Left ventricle myocardium inferior (tissue), 1 donor: Measurements from ENCODE around the gene JAM3. TPM values are rescaled to one million over a fixed set of nuclear protein-coding genes. Genes with fewer than 3 reads are reported as not detected.

Experiments used
- DNase-seq: peaks from one replicate; pipeline ENCODE4 v3.0.0-alpha.2; 2020
- H3K27ac ChIP-seq: fragments of 200-600 bp; replicated peaks from 2 replicates; pipeline ENCODE4 v1.8.0; 2021
- H3K27me3 ChIP-seq: fragments of 200-600 bp; 2 replicates; pipeline ENCODE4 v1.8.0; 2021; ENCODE audit warnings: low read depth
- H3K36me3 ChIP-seq: fragments of 200-600 bp; 2 replicates; pipeline ENCODE4 v1.8.0; 2021
- H3K4me1 ChIP-seq: fragments of 200-600 bp; 2 replicates; pipeline ENCODE4 v1.8.0; 2021
- H3K4me3 ChIP-seq: fragments of 200-600 bp; 2 replicates; pipeline ENCODE4 v1.8.0; 2021; ENCODE audit warnings: mild to moderate bottlenecking, moderate library complexity
- H3K9me3 ChIP-seq: fragments of 200-600 bp; replicated peaks from 2 replicates; pipeline ENCODE4 v1.8.0; 2021
- intact Hi-C: fragments of 100-400 bp; cut with micrococcal nuclease; formaldehyde crosslinking; loops from one replicate; pipeline ENCODE4 v1.11.0; 2022
- total RNA-seq: library from RNA; stranded (reverse); fragmentation: NEBNext Ultra II Directional; extraction: Animal tissue kit (Norgen Biotek cat#: 25700); gene quantifications from one replicate; pipeline ENCODE4 v1.2.1, GENCODE V29; 2021
- TF ChIP-seq, protein P1 (sequence below): fragments of 200-600 bp; IDR thresholded peaks from 2 replicates; pipeline ENCODE4 v1.8.0; 2021; ENCODE audit warnings: antibody characterized with exemption, mild to moderate bottlenecking, borderline replicate concordance
- donor health status: DM: no; HTN: yes; CAD: no; lungs with severe emphysema.

The JAM3 gene
- total RNA-seq, 1 donor from 2014 or later: 36.2 TPM

DNA sequence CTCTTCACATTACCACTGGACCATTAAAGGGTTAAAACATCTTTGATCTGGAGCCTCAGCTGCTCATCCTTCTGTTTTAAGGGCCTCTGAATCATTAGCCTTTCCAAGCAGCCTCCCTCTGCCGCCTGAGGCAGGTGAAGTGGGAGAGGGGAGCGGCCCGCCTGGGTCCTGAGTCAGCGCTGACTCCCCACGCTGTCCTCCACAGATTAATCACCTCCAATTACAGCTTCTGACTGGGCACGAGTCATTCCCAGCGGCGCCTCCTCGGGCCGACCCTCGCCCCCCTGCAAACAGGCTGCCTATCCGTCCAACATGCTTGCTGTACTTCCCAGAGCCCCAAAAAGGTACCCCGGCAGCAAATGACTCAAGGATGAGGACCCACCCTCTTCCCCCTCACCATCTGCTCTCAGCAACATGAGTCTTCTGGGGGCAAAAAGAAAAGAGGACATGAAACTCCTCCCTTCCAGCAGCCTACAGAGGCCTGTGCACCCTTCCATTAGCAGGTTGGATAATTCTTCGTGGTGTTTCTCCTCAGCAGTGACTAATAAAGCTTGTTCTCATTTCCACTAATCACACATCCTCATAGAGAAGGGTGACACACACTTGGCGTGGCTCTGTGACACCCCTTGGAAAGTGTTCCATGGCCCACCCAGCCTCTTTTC, 44.3 kb upstream of the JAM3 start:
- Histone ChIP-seq H3K4me3 (no peak overlapping the region), H3K27me3 (no peaks in the 10 kb centered on the region), H3K4me1 (peaks cover 20% of the 10 kb centered on the region), H3K36me3 (no peaks in the 10 kb centered on the region), H3K9me3 (no peaks in the 10 kb centered on the region), H3K27ac (no peak overlapping the region)
- TF ChIP-seq, protein P1, sequence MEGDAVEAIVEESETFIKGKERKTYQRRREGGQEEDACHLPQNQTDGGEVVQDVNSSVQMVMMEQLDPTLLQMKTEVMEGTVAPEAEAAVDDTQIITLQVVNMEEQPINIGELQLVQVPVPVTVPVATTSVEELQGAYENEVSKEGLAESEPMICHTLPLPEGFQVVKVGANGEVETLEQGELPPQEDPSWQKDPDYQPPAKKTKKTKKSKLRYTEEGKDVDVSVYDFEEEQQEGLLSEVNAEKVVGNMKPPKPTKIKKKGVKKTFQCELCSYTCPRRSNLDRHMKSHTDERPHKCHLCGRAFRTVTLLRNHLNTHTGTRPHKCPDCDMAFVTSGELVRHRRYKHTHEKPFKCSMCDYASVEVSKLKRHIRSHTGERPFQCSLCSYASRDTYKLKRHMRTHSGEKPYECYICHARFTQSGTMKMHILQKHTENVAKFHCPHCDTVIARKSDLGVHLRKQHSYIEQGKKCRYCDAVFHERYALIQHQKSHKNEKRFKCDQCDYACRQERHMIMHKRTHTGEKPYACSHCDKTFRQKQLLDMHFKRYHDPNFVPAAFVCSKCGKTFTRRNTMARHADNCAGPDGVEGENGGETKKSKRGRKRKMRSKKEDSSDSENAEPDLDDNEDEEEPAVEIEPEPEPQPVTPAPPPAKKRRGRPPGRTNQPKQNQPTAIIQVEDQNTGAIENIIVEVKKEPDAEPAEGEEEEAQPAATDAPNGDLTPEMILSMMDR: no peak
- intact Hi-C loops: loop anchor here (10.0 kb wide), 1 partner anchor 70 kb away; the partner anchor contains the start of gene IGSF9B
- DNase-seq: no peak

- peak; percentile 84 for DNase-seq
- H3K27ac ChIP-seq: peak overlapping the region; percentile 71
- H3K4me1 ChIP-seq: peaks cover 20% of the 10 kb centered on the region
- intact Hi-C loops: loop anchor here (10.0 kb wide), 1 partner anchor 70 kb away; the partner anchor contains the start of gene IGSF9B
- no peaks in the 10 kb centered on the region for H3K27me3 ChIP-seq
- no peaks in the 10 kb centered on the region for H3K36me3 ChIP-seq
- H3K9me3 ChIP-seq: no peaks in the 10 kb centered on the region
- no peak overlapping the region for H3K4me3 ChIP-seq
- TF ChIP-seq, protein P1: no peak
Measured at GRCh38 chr11:134025082-134025429, 43.8 kb upstream of the JAM3 start.

- TF ChIP-seq, protein P1: no peak
- Histone ChIP-seq H3K4me1 (peaks cover 20% of the 10 kb centered on the region), H3K4me3 (no peak overlapping the region), H3K27ac (no peak overlapping the region), H3K36me3 (no peaks in the 10 kb centered on the region), H3K27me3 (no peaks in the 10 kb centered on the region), H3K9me3 (no peaks in the 10 kb centered on the region)
- intact Hi-C loops: loop anchor here (10.0 kb wide), 1 partner anchor 72 kb away; the partner anchor contains the start of gene IGSF9B
- no peak for DNase-seq
Measured at GRCh38 chr11:134026655-134027343, 42.1 kb upstream of the JAM3 start.

DNA sequence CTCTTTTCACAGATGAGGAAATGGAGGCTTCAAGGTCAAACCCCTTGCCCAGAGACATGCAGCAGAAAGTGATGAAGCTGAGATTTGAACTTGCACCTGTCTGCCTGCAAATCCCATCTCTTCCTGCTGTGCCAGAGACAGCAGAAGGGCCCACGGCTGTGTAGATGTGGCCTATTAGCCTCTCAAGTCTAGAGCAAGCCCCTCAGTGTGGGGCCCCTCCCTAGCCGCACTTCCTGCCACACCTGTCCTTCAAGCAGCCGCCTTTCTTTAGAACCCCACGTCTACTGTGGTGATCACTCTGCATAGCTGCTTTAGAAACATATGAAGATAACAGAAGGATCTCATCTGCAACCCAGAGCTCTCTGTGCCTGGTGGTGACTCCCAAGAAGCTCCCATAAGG, 41.2 kb upstream of the JAM3 start:
- Histone ChIP-seq H3K9me3 (no peaks in the 10 kb centered on the region), H3K36me3 (no peaks in the 10 kb centered on the region), H3K4me3 (no peak overlapping the region), H3K27ac (no peak overlapping the region), H3K27me3 (no peaks in the 10 kb centered on the region), H3K4me1 (peaks cover 24% of the 10 kb centered on the region)
- intact Hi-C loops: loop anchor here (2.0 to 10.0 kb wide), 2 partner anchors 45 to 73 kb away; partner anchors contain the start of gene IGSF9B
- no peak for DNase-seq
- TF ChIP-seq, protein P1: no peak

GRCh38 chr11:134028368-134028920, 40.4 kb upstream of the JAM3 start:
- Histone ChIP-seq H3K27ac (no peak overlapping the region), H3K9me3 (no peaks in the 10 kb centered on the region), H3K36me3 (no peaks in the 10 kb centered on the region), H3K4me3 (no peak overlapping the region), H3K4me1 (peaks cover 32% of the 10 kb centered on the region), H3K27me3 (no peaks in the 10 kb centered on the region)
- intact Hi-C loops: loop anchor here (2.0 to 10.0 kb wide), 2 partner anchors 46 to 74 kb away; partner anchors contain the start of gene IGSF9B
- DNase-seq: no peak
- TF ChIP-seq, protein P1: no peak
